H9 (cell line): Measurements from ENCODE around the gene KCNH1. TPM values are rescaled to one million over a fixed set of nuclear protein-coding genes. Genes with fewer than 3 reads are reported as not detected.

ENCODE experiments used
- DNase-seq: peaks from one replicate; pipeline ENCODE4 v3.0.0-alpha.2; 2017
- H2AFZ ChIP-seq: one replicate; pipeline ENCODE4 v1.6.1; 2013; ENCODE audit warnings: mild to moderate bottlenecking, low read length, control low read depth, moderate library complexity
- H2AK5ac ChIP-seq: 2 replicates; pipeline ENCODE4 v1.6.1; 2013; ENCODE audit warnings: low read length, control low read depth, mixed read lengths; ENCODE audit not compliant: insufficient read length
- H2BK120ac ChIP-seq: one replicate; pipeline ENCODE4 v1.6.1; 2013; ENCODE audit warnings: low read depth, mild to moderate bottlenecking, low read length, control low read depth, inconsistent platforms; ENCODE audit not compliant: poor library complexity, severe bottlenecking
- H2BK12ac ChIP-seq: 2 replicates; pipeline ENCODE4 v1.6.1; 2013; ENCODE audit warnings: low read length, control low read depth, mixed read lengths, low read depth; ENCODE audit not compliant: insufficient read length
- H2BK15ac ChIP-seq: 2 replicates; pipeline ENCODE4 v1.6.1; 2013; ENCODE audit warnings: low read depth, low read length, control low read depth
- H2BK20ac ChIP-seq: one replicate; pipeline ENCODE4 v1.6.1; 2013; ENCODE audit warnings: low read depth, mild to moderate bottlenecking, low read length, control low read depth, inconsistent platforms; ENCODE audit not compliant: poor library complexity, severe bottlenecking
- H2BK5ac ChIP-seq: 2 replicates; pipeline ENCODE4 v1.6.1; 2013; ENCODE audit warnings: low read length, control low read depth, mixed read lengths; ENCODE audit not compliant: insufficient read length
- H3K14ac ChIP-seq: 2 replicates; pipeline ENCODE4 v1.6.1; 2013; ENCODE audit warnings: low read length, control low read depth; ENCODE audit not compliant: insufficient read depth
- H3K18ac ChIP-seq: 2 replicates; pipeline ENCODE4 v1.6.1; 2013; ENCODE audit warnings: low read depth, mild to moderate bottlenecking, mixed read lengths, low read length, control low read depth; ENCODE audit not compliant: insufficient read length
- H3K23ac ChIP-seq: 2 replicates; pipeline ENCODE4 v1.6.1; 2013; ENCODE audit warnings: low read length, control low read depth, mixed read lengths, low read depth; ENCODE audit not compliant: insufficient read length
- H3K23me2 ChIP-seq: 2 replicates; pipeline ENCODE4 v1.6.1; 2013; ENCODE audit warnings: low read depth, mild to moderate bottlenecking, mixed read lengths, low read length, control low read depth; ENCODE audit not compliant: insufficient read length, poor library complexity, severe bottlenecking
- H3K27ac ChIP-seq: 2 replicates; pipeline ENCODE4 v1.5.1; 2013; ENCODE audit warnings: low read length, control low read depth, mixed read lengths, low read depth; ENCODE audit not compliant: insufficient read length
- H3K27me3 ChIP-seq: 2 replicates; pipeline ENCODE4 v1.6.1; 2013; ENCODE audit warnings: low read length, control low read depth, inconsistent platforms; ENCODE audit not compliant: insufficient read depth
- H3K4ac ChIP-seq: 2 replicates; pipeline ENCODE4 v1.6.1; 2013; ENCODE audit warnings: low read depth, mild to moderate bottlenecking, control low read depth, inconsistent platforms, low read length, moderate library complexity
- H3K4me1 ChIP-seq: 2 replicates; pipeline ENCODE4 v1.6.1; 2013; ENCODE audit warnings: low read length, control low read depth, inconsistent platforms; ENCODE audit not compliant: insufficient read depth
- H3K4me2 ChIP-seq: 2 replicates; pipeline ENCODE4 v1.6.1; 2013; ENCODE audit warnings: low read length, control low read depth, mixed read lengths; ENCODE audit not compliant: insufficient read length, insufficient read depth
- H3K56ac ChIP-seq: 2 replicates; pipeline ENCODE4 v1.6.1; 2013; ENCODE audit warnings: low read depth, mild to moderate bottlenecking, mixed read lengths, low read length, control low read depth; ENCODE audit not compliant: insufficient read length
- H3K79me1 ChIP-seq: 2 replicates; pipeline ENCODE4 v1.6.1; 2013; ENCODE audit warnings: low read depth, mild to moderate bottlenecking, moderate library complexity, low read length, control low read depth, inconsistent platforms; ENCODE audit not compliant: insufficient read depth, poor library complexity, severe bottlenecking
- H3K79me2 ChIP-seq: 2 replicates; pipeline ENCODE4 v1.6.1; 2013; ENCODE audit warnings: low read length, control low read depth, inconsistent platforms; ENCODE audit not compliant: insufficient read depth
- H3K9ac ChIP-seq: 2 replicates; pipeline ENCODE4 v1.6.1; 2013; ENCODE audit warnings: low read length, control low read depth, mixed read lengths; ENCODE audit not compliant: insufficient read length; ENCODE audit errors: extremely low read depth
- H3K9me3 ChIP-seq: one replicate; pipeline ENCODE4 v1.6.1; 2013; ENCODE audit warnings: low read depth, low read length, inconsistent platforms; ENCODE audit not compliant: control insufficient read depth
- H3T11ph ChIP-seq: one replicate; pipeline ENCODE4 v1.6.1; 2013; ENCODE audit warnings: mild to moderate bottlenecking, low read length, control low read depth, inconsistent platforms
- H4K20me1 ChIP-seq: one replicate; pipeline ENCODE4 v1.6.1; 2013; ENCODE audit not compliant: control insufficient read depth, insufficient read length, insufficient read depth
- H4K5ac ChIP-seq: 2 replicates; pipeline ENCODE4 v1.6.1; 2013; ENCODE audit warnings: low read depth, mild to moderate bottlenecking, mixed read lengths, low read length, control low read depth; ENCODE audit not compliant: insufficient read length
- H4K8ac ChIP-seq: replicated peaks from 2 replicates; pipeline ENCODE4 v1.6.1; 2013; ENCODE audit warnings: low read length, control low read depth, mixed read lengths, low read depth; ENCODE audit not compliant: insufficient read length
- H4K91ac ChIP-seq: 2 replicates; pipeline ENCODE4 v1.6.1; 2013; ENCODE audit warnings: low read depth, mild to moderate bottlenecking, moderate library complexity, mixed read lengths, low read length, control low read depth; ENCODE audit not compliant: insufficient read length
- H3K27ac Mint-ChIP-seq, 3 experiments: 2 replicates in 2 of 3; 3 replicates in 1 of 3; pipeline ENCODE4 v1.8.0; 2020 to 2021; ENCODE audit warnings: mixed read lengths in 3 of 3, mild to moderate bottlenecking in 1 of 3, moderate library complexity in 1 of 3
- H3K27me3 Mint-ChIP-seq: 2 replicates; pipeline ENCODE4 v1.8.0; 2021; ENCODE audit warnings: low read depth, mild to moderate bottlenecking, moderate library complexity, mixed read lengths
- H3K36me3 Mint-ChIP-seq, 3 experiments: 2 replicates in 2 of 3; 3 replicates in 1 of 3; pipeline ENCODE4 v1.8.0; 2020 to 2021; ENCODE audit warnings: low read depth in 3 of 3, mixed read lengths in 3 of 3; ENCODE audit not compliant: insufficient read depth in 1 of 3
- H3K4me1 Mint-ChIP-seq, 2 experiments: 2 replicates each; pipeline ENCODE4 v1.8.0; 2020; ENCODE audit warnings: mixed read lengths in 2 of 2
- H3K4me3 Mint-ChIP-seq, 2 experiments: 2 replicates in 1 of 2; 3 replicates in 1 of 2; pipeline ENCODE4 v1.8.0; 2020 to 2021; ENCODE audit warnings: mild to moderate bottlenecking in 2 of 2, mixed read lengths in 2 of 2, moderate library complexity in 1 of 2
- H3K9me3 Mint-ChIP-seq, 2 experiments: 2 replicates in 1 of 2; 3 replicates in 1 of 2; pipeline ENCODE4 v1.8.0; 2020; ENCODE audit warnings: mild to moderate bottlenecking in 2 of 2, mixed read lengths in 2 of 2, moderate library complexity in 1 of 2
- WGBS: extraction: QIAGEN DNeasy Blood & Tissue Kit; methylation state at CpG from one replicate; pipeline ENCODE4 v1.1.7; 2013; ENCODE audit warnings: missing lambda C conversion rate, low lambda C conversion rate, mixed read lengths; ENCODE audit not compliant: insufficient read length; ENCODE audit errors: extremely low coverage; 5-methylcytosine and 5-hydroxymethylcytosine counted together
- total RNA-seq: library from RNA; stranded (reverse); gene quantifications from 2 replicates; pipeline ENCODE4 v1.2.1, GENCODE V29; 2021
- TF ChIP-seq, protein P1 (sequence below): fragments of 200-600 bp; sonication (generic); conservative IDR thresholded peaks from 3 replicates; pipeline ENCODE4 v1.8.0; 2021; ENCODE audit warnings: antibody characterized with exemption, mild to moderate bottlenecking

The KCNH1 gene
- total RNA-seq, 1 experiment from 2014 or later = 0.11 TPM

DNA sequence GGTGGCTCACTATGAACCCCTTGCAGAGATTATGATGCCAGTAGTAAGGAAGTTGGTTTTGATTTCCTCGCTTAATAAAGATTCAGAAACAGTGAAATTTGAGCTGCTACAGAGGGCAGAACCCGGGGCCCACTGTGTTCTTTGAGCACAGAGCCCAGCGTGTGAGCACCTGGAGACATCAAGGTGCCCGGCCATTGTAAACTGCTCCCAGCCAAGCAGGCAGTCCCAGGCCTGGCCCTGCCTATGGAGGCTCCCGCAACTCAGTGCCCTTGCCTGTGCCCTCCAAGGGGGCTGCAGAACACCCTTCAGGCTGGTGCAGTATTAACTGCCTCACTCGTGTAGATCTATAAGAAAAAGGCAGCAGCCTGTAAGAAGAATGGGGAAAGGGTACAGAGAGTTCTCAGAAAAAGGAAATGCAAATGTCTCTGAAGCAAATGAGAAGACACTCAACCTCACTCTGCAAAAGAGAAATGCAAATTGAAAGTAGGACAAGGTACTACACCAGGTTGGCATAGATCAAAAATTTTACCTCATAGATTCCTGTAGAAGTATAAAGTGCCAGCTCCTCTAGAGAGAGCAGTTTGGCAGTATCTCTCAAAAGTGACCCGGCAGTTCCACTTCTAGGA is 481.5 kb downstream of the KCNH1 start:
- no CpG with 5 or more reads among the region's 7 CpGs for WGBS
- Mint-ChIP-seq H3K9me3 (peaks cover 4% of the 10 kb centered on the region in 2 experiments; a peak in 3 of 5 replicates), H3K4me3 (no peak overlapping the region), H3K36me3 (0 out of 7 replicates have a peak, but pooled peaks cover 0 to 2% (median 0%) of the 10 kb centered on the region in 3 experiments), H3K27ac (no peak overlapping the region), H3K27me3 (peaks cover 3% of the 10 kb centered on the region), H3K4me1 (peaks cover 3 to 9% of the 10 kb centered on the region in 2 experiments)
- H4K5ac ChIP-seq = no peak overlapping the region
- H2BK5ac ChIP-seq = no peak overlapping the region
- H3K27ac ChIP-seq = no peak overlapping the region
- no peak for DNase-seq
- no peak overlapping the region for H2AK5ac ChIP-seq
- H2BK20ac ChIP-seq = no peak overlapping the region
- H3K9ac ChIP-seq = no peak overlapping the region
- H3K4me2 ChIP-seq = no peak overlapping the region
- no peaks in the 10 kb centered on the region for H3K79me1 ChIP-seq
- H2BK15ac ChIP-seq = no peak overlapping the region
- no peak overlapping the region for H2AFZ ChIP-seq
- no peak overlapping the region for H3K14ac ChIP-seq
- no peak overlapping the region for H4K8ac ChIP-seq
- no peak overlapping the region for H4K91ac ChIP-seq
- no peaks in the 10 kb centered on the region for H3K23me2 ChIP-seq
- no peak overlapping the region for H2BK120ac ChIP-seq
- H3K9me3 ChIP-seq = no peaks in the 10 kb centered on the region
- no peak overlapping the region for H3K18ac ChIP-seq
- H3K56ac ChIP-seq = no peak overlapping the region
- H3K23ac ChIP-seq = no peak overlapping the region
- H3K4ac ChIP-seq = no peak overlapping the region
- H4K20me1 ChIP-seq = no peaks in the 10 kb centered on the region
- no peak overlapping the region for H2BK12ac ChIP-seq
- no peaks in the 10 kb centered on the region for H3K27me3 ChIP-seq
- no peaks in the 10 kb centered on the region for H3K79me2 ChIP-seq
- H3K4me1 ChIP-seq = no peaks in the 10 kb centered on the region
- no peak overlapping the region for H3T11ph ChIP-seq
- TF ChIP-seq, protein P1, sequence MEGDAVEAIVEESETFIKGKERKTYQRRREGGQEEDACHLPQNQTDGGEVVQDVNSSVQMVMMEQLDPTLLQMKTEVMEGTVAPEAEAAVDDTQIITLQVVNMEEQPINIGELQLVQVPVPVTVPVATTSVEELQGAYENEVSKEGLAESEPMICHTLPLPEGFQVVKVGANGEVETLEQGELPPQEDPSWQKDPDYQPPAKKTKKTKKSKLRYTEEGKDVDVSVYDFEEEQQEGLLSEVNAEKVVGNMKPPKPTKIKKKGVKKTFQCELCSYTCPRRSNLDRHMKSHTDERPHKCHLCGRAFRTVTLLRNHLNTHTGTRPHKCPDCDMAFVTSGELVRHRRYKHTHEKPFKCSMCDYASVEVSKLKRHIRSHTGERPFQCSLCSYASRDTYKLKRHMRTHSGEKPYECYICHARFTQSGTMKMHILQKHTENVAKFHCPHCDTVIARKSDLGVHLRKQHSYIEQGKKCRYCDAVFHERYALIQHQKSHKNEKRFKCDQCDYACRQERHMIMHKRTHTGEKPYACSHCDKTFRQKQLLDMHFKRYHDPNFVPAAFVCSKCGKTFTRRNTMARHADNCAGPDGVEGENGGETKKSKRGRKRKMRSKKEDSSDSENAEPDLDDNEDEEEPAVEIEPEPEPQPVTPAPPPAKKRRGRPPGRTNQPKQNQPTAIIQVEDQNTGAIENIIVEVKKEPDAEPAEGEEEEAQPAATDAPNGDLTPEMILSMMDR = no peak
